Uterus (tissue), 2 donors: ENCODE results near the gene SERPINI1.

Experiments
- CTCF ChIP-seq, 4 experiments: fragments of 200-600 bp in 2 of 4; fragments of 450-650 bp in 2 of 4; sonication (generic) in 2 of 4; IDR thresholded peaks; one replicate each; pipeline ENCODE4 v1.5.1; 2016 to 2019; ENCODE audit warnings: antibody characterized with exemption in 4 of 4, mild to moderate bottlenecking in 2 of 4, moderate library complexity in 1 of 4
- POLR2A ChIP-seq, 2 donors: fragments of 450-650 bp; IDR thresholded peaks; one replicate each; pipeline ENCODE4 v1.6.1; 2016; ENCODE audit warnings: antibody characterized with exemption in 2 of 2, mild to moderate bottlenecking in 1 of 2, moderate library complexity in 1 of 2

GRCh38 chr3:167867981-167868380 lies 132.5 kb downstream of the SERPINI1 start:
- TF ChIP-seq CTCF (IDR thresholded peaks at IDR 0.05): no peak
- no peak for TF ChIP-seq POLR2A (IDR thresholded peaks at IDR 0.05)
